Endothelial cell (in vitro differentiated cells): ENCODE data around the gene CHST9. TPM values are rescaled to one million over a fixed set of nuclear protein-coding genes. Genes with fewer than 3 reads are reported as not detected.

Experiments used
- DNase-seq: peaks from one replicate; pipeline ENCODE4 v3.0.0; 2021; ENCODE audit warnings: low spot score
- H3K27ac Mint-ChIP-seq: one replicate; pipeline ENCODE4 v1.8.0; 2021; ENCODE audit warnings: mixed read lengths, inconsistent platforms; ENCODE audit not compliant: unreplicated experiment
- H3K27me3 Mint-ChIP-seq: one replicate; pipeline ENCODE4 v1.8.0; 2021; ENCODE audit warnings: mild to moderate bottlenecking, moderate library complexity, mixed read lengths, inconsistent platforms; ENCODE audit not compliant: unreplicated experiment
- H3K36me3 Mint-ChIP-seq: one replicate; pipeline ENCODE4 v1.8.0; 2021; ENCODE audit warnings: mild to moderate bottlenecking, low read depth, mixed read lengths, inconsistent platforms; ENCODE audit not compliant: unreplicated experiment
- H3K4me1 Mint-ChIP-seq: one replicate; pipeline ENCODE4 v1.8.0; 2021; ENCODE audit warnings: mild to moderate bottlenecking, mixed read lengths, inconsistent platforms; ENCODE audit not compliant: unreplicated experiment
- H3K4me3 Mint-ChIP-seq: one replicate; pipeline ENCODE4 v1.8.0; 2021; ENCODE audit warnings: mild to moderate bottlenecking, mixed read lengths, inconsistent platforms; ENCODE audit not compliant: unreplicated experiment
- H3K9me3 Mint-ChIP-seq: one replicate; pipeline ENCODE4 v1.8.0; 2021; ENCODE audit warnings: mixed read lengths, inconsistent platforms; ENCODE audit not compliant: unreplicated experiment
- CTCF ChIP-seq: fragments of 200-600 bp; sonication (generic); IDR thresholded peaks from one replicate; pipeline ENCODE4 v1.5.0; 2021; ENCODE audit warnings: antibody characterized with exemption; ENCODE audit not compliant: unreplicated experiment
- total RNA-seq: library from RNA; stranded (reverse); fragmentation: NEBNext Ultra II Directional; extraction: Animal tissue kit (Norgen Biotek cat#: 25700); gene quantifications from one replicate; pipeline ENCODE4 v1.2.1, GENCODE V29; 2021; ENCODE audit not compliant: unreplicated experiment

CHST9 gene
- total RNA-seq, 1 donor from 2014 or later, result 4.7 TPM

- DNase-seq, result no peak
- H3K4me1 Mint-ChIP-seq, result no peaks in the 10 kb centered on the region
- no peaks in the 10 kb centered on the region for H3K36me3 Mint-ChIP-seq
- no peaks in the 10 kb centered on the region for H3K27me3 Mint-ChIP-seq
- no peaks in the 10 kb centered on the region for H3K9me3 Mint-ChIP-seq
- TF ChIP-seq CTCF, result no peak
- no peak overlapping the region for H3K4me3 Mint-ChIP-seq
- H3K27ac Mint-ChIP-seq, result no peak overlapping the region
Measured at GRCh38 chr18:26919201-26919600, 265.9 kb downstream of the CHST9 start.

- Mint-ChIP-seq H3K4me3 (no peak overlapping the region), H3K9me3 (no peaks in the 10 kb centered on the region), H3K27me3 (no peaks in the 10 kb centered on the region), H3K4me1 (peaks cover 4% of the 10 kb centered on the region), H3K27ac (no peak overlapping the region), H3K36me3 (no peaks in the 10 kb centered on the region)
- DNase-seq, result no peak
- no peak for TF ChIP-seq CTCF
Measured at GRCh38 chr18:26911840-26912239, 273.3 kb downstream of the CHST9 start.

- H3K4me3 Mint-ChIP-seq, result no peak overlapping the region
- TF ChIP-seq CTCF, result no peak
- DNase-seq, result no peak
Measured at GRCh38 chr18:26909599-26910290, 275.4 kb downstream of the CHST9 start.

GRCh38 chr18:26908906-26909305, 276.2 kb downstream of the CHST9 start:
- Mint-ChIP-seq H3K27ac (no peak overlapping the region), H3K27me3 (no peaks in the 10 kb centered on the region), H3K9me3 (no peaks in the 10 kb centered on the region), H3K4me3 (no peak overlapping the region), H3K36me3 (no peaks in the 10 kb centered on the region), H3K4me1 (peaks cover 4% of the 10 kb centered on the region)
- TF ChIP-seq CTCF, result no peak
- no peak for DNase-seq

More at GRCh38 chr18:26909599-26910290, 275.4 kb downstream of the CHST9 start:
- peaks cover 4% of the 10 kb centered on the region for H3K4me1 Mint-ChIP-seq
- no peaks in the 10 kb centered on the region for H3K9me3 Mint-ChIP-seq
- H3K27ac Mint-ChIP-seq, result no peak overlapping the region
- H3K27me3 Mint-ChIP-seq, result no peaks in the 10 kb centered on the region
- H3K36me3 Mint-ChIP-seq, result no peaks in the 10 kb centered on the region

- Mint-ChIP-seq H3K4me3 (no peak overlapping the region), H3K27ac (no peak overlapping the region), H3K36me3 (peaks cover 4% of the 10 kb centered on the region), H3K4me1 (no peaks in the 10 kb centered on the region), H3K9me3 (no peaks in the 10 kb centered on the region), H3K27me3 (no peaks in the 10 kb centered on the region)
- DNase-seq, result no peak
- no peak for TF ChIP-seq CTCF
Measured at GRCh38 chr18:26902291-26902690, 282.8 kb downstream of the CHST9 start.
